Astrocyte of the cerebellum (primary cell): ENCODE results near the gene PSMG3.

Experiments used
- DNase-seq: peaks from one replicate; pipeline ENCODE4 v3.0.0-alpha.2; 2011; ENCODE audit warnings: low read depth
- H3K4me3 ChIP-seq: 2 replicates; pipeline ENCODE4 v1.5.1; 2011; ENCODE audit warnings: mild to moderate bottlenecking, low read depth, low read length, moderate library complexity
- CTCF ChIP-seq: IDR thresholded peaks from 2 replicates; pipeline ENCODE4 v1.5.1; 2012; ENCODE audit warnings: low read length, low read depth, moderate library complexity, mild to moderate bottlenecking; ENCODE audit errors: missing control alignments
- in situ Hi-C: cut with HindIII; loops from 2 replicates; pipeline ENCODE4 v1.10.0; 2017; ENCODE audit warnings: low sequenced_read_pairs

Gene PSMG3

GRCh38 chr7:1569833-1570632, at the start of gene PSMG3:
Gene PSMG3, minus strand, starts transcription at chr7:1570032. Its CDS starts 693 bp downstream, at chr7:1569339.
- H3K4me3 ChIP-seq = peak within 1 kb of the TSS; percentile 92
- peak; percentile 69 for DNase-seq
- in situ Hi-C loops = no loop called here
- peak; percentile 29 for TF ChIP-seq CTCF

- in situ Hi-C loops = no loop called here
- no peak overlapping the region for H3K4me3 ChIP-seq
- no peak for DNase-seq
- no peak for TF ChIP-seq CTCF
Observed at GRCh38 chr7:1618475-1618874, 48.6 kb upstream of the PSMG3 start.

- H3K4me3 ChIP-seq = no peak overlapping the region
- TF ChIP-seq CTCF = no peak
- no peak for DNase-seq
- in situ Hi-C loops = no loop called here
Observed at GRCh38 chr7:1617957-1618356, 48.1 kb upstream of the PSMG3 start.

GRCh38 chr7:1616741-1617140, 46.9 kb upstream of the PSMG3 start:
- H3K4me3 ChIP-seq = no peak overlapping the region
- in situ Hi-C loops = no loop called here
- no peak for DNase-seq
- TF ChIP-seq CTCF = no peak

GRCh38 chr7:1611708-1612241, 41.9 kb upstream of the PSMG3 start:
- no peak for TF ChIP-seq CTCF
- DNase-seq = peak; percentile 64
- in situ Hi-C loops = no loop called here
- H3K4me3 ChIP-seq = no peak overlapping the region

GRCh38 chr7:1610678-1611302, 41.0 kb upstream of the PSMG3 start:
- TF ChIP-seq CTCF = no peak
- no peak overlapping the region for H3K4me3 ChIP-seq
- in situ Hi-C loops = no loop called here
- no peak for DNase-seq
